MM.1S (cell line): Measurements from ENCODE around the gene ARL14EPL.

Experiments used
- DNase-seq: peaks from one replicate; pipeline ENCODE4 v3.0.0-alpha.2; 2015
- H2AFZ ChIP-seq: fragments of 300-600 bp; sonication (generic); 2 replicates; pipeline ENCODE4 v1.6.0; 2016; ENCODE audit warnings: antibody characterized with exemption, low read length
- H3F3A ChIP-seq: fragments of 300-600 bp; sonication (generic); 2 replicates; pipeline ENCODE4 v1.6.1; 2016; ENCODE audit warnings: mild to moderate bottlenecking, antibody characterized with exemption, low read length, moderate library complexity, mixed read lengths; ENCODE audit not compliant: insufficient read depth
- H3K27ac ChIP-seq: fragments of 300-600 bp; sonication (generic); 2 replicates; pipeline ENCODE4 v1.5.1; 2016; ENCODE audit warnings: mild to moderate bottlenecking, low read length
- H3K27me3 ChIP-seq: fragments of 300-600 bp; sonication (generic); replicated peaks from 2 replicates; pipeline ENCODE4 v1.6.0; 2016; ENCODE audit warnings: low read length; ENCODE audit not compliant: insufficient read depth
- H3K36me3 ChIP-seq: fragments of 300-600 bp; sonication (generic); replicated peaks from 2 replicates; pipeline ENCODE4 v1.6.1; 2016; ENCODE audit warnings: mild to moderate bottlenecking, low read length, mixed read lengths; ENCODE audit not compliant: insufficient read depth
- H3K4me1 ChIP-seq: fragments of 300-600 bp; sonication (generic); 2 replicates; pipeline ENCODE4 v1.6.1; 2016; ENCODE audit warnings: low read length, mixed read lengths
- H3K4me2 ChIP-seq: fragments of 300-600 bp; sonication (generic); 2 replicates; pipeline ENCODE4 v1.6.0; 2016; ENCODE audit warnings: low read depth, low read length
- H3K4me3 ChIP-seq: fragments of 300-600 bp; sonication (generic); 2 replicates; pipeline ENCODE4 v1.5.1; 2016; ENCODE audit warnings: low read length, mixed read lengths
- H3K79me2 ChIP-seq: fragments of 300-600 bp; sonication (generic); 2 replicates; pipeline ENCODE4 v1.6.1; 2016; ENCODE audit warnings: mixed run types, low read length, mixed read lengths
- H3K9ac ChIP-seq: fragments of 300-600 bp; sonication (generic); 2 replicates; pipeline ENCODE4 v1.6.1; 2016; ENCODE audit warnings: low read length, mixed read lengths
- H3K9me2 ChIP-seq: fragments of 300-600 bp; sonication (generic); replicated peaks from 2 replicates; pipeline ENCODE4 v1.6.1; 2016; ENCODE audit warnings: mild to moderate bottlenecking, low read length, mixed read lengths; ENCODE audit not compliant: insufficient read depth
- H3K9me3 ChIP-seq: fragments of 300-600 bp; sonication (generic); replicated peaks from 2 replicates; pipeline ENCODE4 v1.6.1; 2016; ENCODE audit warnings: mild to moderate bottlenecking, low read length, mixed read lengths; ENCODE audit not compliant: insufficient read depth
- H4K20me1 ChIP-seq: fragments of 300-600 bp; sonication (generic); 2 replicates; pipeline ENCODE4 v1.6.1; 2016; ENCODE audit warnings: mild to moderate bottlenecking, low read length, moderate library complexity, mixed read lengths; ENCODE audit not compliant: insufficient read depth
- CTCF ChIP-seq: fragments of 300-600 bp; sonication (generic); IDR thresholded peaks from 2 replicates; pipeline ENCODE4 v1.5.1; 2016; ENCODE audit warnings: antibody characterized with exemption, low read length, mixed read lengths
- EZH2 ChIP-seq: fragments of 300-600 bp; sonication (generic); optimal IDR thresholded peaks from 2 replicates; pipeline ENCODE3; 2017; ENCODE audit warnings: low read depth, mild to moderate bottlenecking, antibody characterized with exemption, low read length, mixed read lengths
- EZH2phosphoT487 ChIP-seq: fragments of 300-600 bp; sonication (generic); IDR thresholded peaks from 2 replicates; pipeline ENCODE4 v1.6.1; 2018; ENCODE audit warnings: antibody characterized with exemption, low read length

The ARL14EPL gene

GRCh38 chr5:116063950-116064349, 31.7 kb downstream of the ARL14EPL start:
- no peak for TF ChIP-seq EZH2
- TF ChIP-seq CTCF, result no peak
- no peak overlapping the region for H2AFZ ChIP-seq
- no peak overlapping the region for H3K4me2 ChIP-seq
- no peaks in the 10 kb centered on the region for H3K9me3 ChIP-seq
- no peak for DNase-seq
- no peaks in the 10 kb centered on the region for H3F3A ChIP-seq
- H3K27ac ChIP-seq, result no peak overlapping the region
- H4K20me1 ChIP-seq, result no peaks in the 10 kb centered on the region
- no peak overlapping the region for H3K4me3 ChIP-seq
- H3K9ac ChIP-seq, result no peak overlapping the region
- H3K36me3 ChIP-seq, result no peaks in the 10 kb centered on the region
- no peaks in the 10 kb centered on the region for H3K27me3 ChIP-seq
- H3K9me2 ChIP-seq, result no peaks in the 10 kb centered on the region
- H3K4me1 ChIP-seq, result no peaks in the 10 kb centered on the region
- no peaks in the 10 kb centered on the region for H3K79me2 ChIP-seq

GRCh38 chr5:116068028-116068632, 35.9 kb downstream of the ARL14EPL start:
- Histone ChIP-seq H3K79me2 (no peaks in the 10 kb centered on the region), H3K4me2 (no peak overlapping the region), H3K4me3 (no peak overlapping the region), H3K9ac (no peak overlapping the region), H3K36me3 (no peaks in the 10 kb centered on the region), H3K9me3 (no peaks in the 10 kb centered on the region), H3K9me2 (no peaks in the 10 kb centered on the region), H2AFZ (no peak overlapping the region), H3K27me3 (no peaks in the 10 kb centered on the region), H4K20me1 (no peaks in the 10 kb centered on the region), H3K4me1 (no peaks in the 10 kb centered on the region), H3K27ac (no peak overlapping the region), H3F3A (no peaks in the 10 kb centered on the region)
- TF ChIP-seq CTCF (peak; percentile 81), EZH2phosphoT487 (no peak)
- peak; percentile 56 for DNase-seq

GRCh38 chr5:116071211-116071610, 38.9 kb downstream of the ARL14EPL start:
- Histone ChIP-seq H3F3A (no peaks in the 10 kb centered on the region), H2AFZ (no peak overlapping the region), H3K36me3 (no peaks in the 10 kb centered on the region), H3K4me3 (no peak overlapping the region), H3K27ac (no peak overlapping the region), H3K4me1 (peaks cover 4% of the 10 kb centered on the region; the same call in 1 of the 2 replicates), H3K27me3 (no peaks in the 10 kb centered on the region), H3K9me3 (no peaks in the 10 kb centered on the region), H3K4me2 (no peak overlapping the region), H4K20me1 (no peaks in the 10 kb centered on the region), H3K9me2 (no peaks in the 10 kb centered on the region), H3K79me2 (no peaks in the 10 kb centered on the region), H3K9ac (no peak overlapping the region)
- TF ChIP-seq EZH2 (no peak), CTCF (no peak), EZH2phosphoT487 (no peak)
- DNase-seq, result no peak
